HUDEP-2 (cell line): ENCODE data around the gene MYH7.

Experiments used
- DNase-seq, 76 experiments: peaks; one replicate each; lab custom pipeline; 2025; ENCODE audit not compliant: unreplicated experiment in 76 of 76; lab: John Stamatoyannopoulos, UW

Gene MYH7

GRCh38 chr14:23375527-23376251 is 59.8 kb downstream of the MYH7 start:
- DNase-seq, result no peak

- DNase-seq, result no peak
These were observed 62.4 kb downstream of the MYH7 start for GRCh38 chr14:23373041-23373440.

GRCh38 chr14:23372509-23372908 is 63.0 kb downstream of the MYH7 start, which contains the start of gene IL25:
Gene IL25, plus strand, starts transcription at chr14:23372809.
- no peak for DNase-seq

GRCh38 chr14:23371865-23372264 is 63.6 kb downstream of the MYH7 start:
- no peak for DNase-seq

GRCh38 chr14:23370221-23370620 is 65.2 kb downstream of the MYH7 start:
- DNase-seq, result no peak

GRCh38 chr14:23366426-23366921 is 69.0 kb downstream of the MYH7 start:
- no peak for DNase-seq

GRCh38 chr14:23365732-23366425 is 69.6 kb downstream of the MYH7 start:
- no peak for DNase-seq

- DNase-seq, result no peak
These were observed 70.3 kb downstream of the MYH7 start, which contains the start of gene EFS for GRCh38 chr14:23365036-23365731. Gene EFS, minus strand, starts transcription at chr14:23365172. Its CDS starts 147 bp downstream, at chr14:23365025.

GRCh38 chr14:23364164-23365035 is 71.1 kb downstream of the MYH7 start:
- DNase-seq, result no peak
